Smooth muscle cell (in vitro differentiated cells): ENCODE data around the gene CYP4F12. TPM values are rescaled to one million over a fixed set of nuclear protein-coding genes. Genes with fewer than 3 reads are reported as not detected.

Experiments
- DNase-seq: peaks from one replicate; lab custom pipeline; 2025; ENCODE audit not compliant: unreplicated experiment; lab: John Stamatoyannopoulos, UW
- H2AFZ ChIP-seq: fragments of 200-600 bp; sonication (generic); 2 replicates; pipeline ENCODE4 v1.6.0; 2016; ENCODE audit warnings: antibody characterized with exemption, low read depth, mild to moderate bottlenecking
- H3F3A ChIP-seq: fragments of 200-600 bp; sonication (generic); 2 replicates; pipeline ENCODE4 v1.6.0; 2017; ENCODE audit warnings: antibody characterized with exemption, low read depth
- H3K27ac ChIP-seq: fragments of 200-600 bp; sonication (generic); 2 replicates; pipeline ENCODE4 v1.5.1; 2016; ENCODE audit warnings: low read depth, mild to moderate bottlenecking
- H3K27me3 ChIP-seq: fragments of 200-600 bp; sonication (generic); 2 replicates; pipeline ENCODE4 v1.6.1; 2016; ENCODE audit warnings: low read depth, mild to moderate bottlenecking
- H3K36me3 ChIP-seq: fragments of 200-600 bp; sonication (generic); 2 replicates; pipeline ENCODE4 v1.5.1; 2016; ENCODE audit warnings: low read depth
- H3K4me1 ChIP-seq: fragments of 200-600 bp; sonication (generic); 2 replicates; pipeline ENCODE4 v1.5.1; 2016; ENCODE audit warnings: low read depth
- H3K4me2 ChIP-seq: fragments of 200-600 bp; sonication (generic); 2 replicates; pipeline ENCODE4 v1.6.0; 2016; ENCODE audit warnings: mild to moderate bottlenecking
- H3K4me3 ChIP-seq: fragments of 200-600 bp; sonication (generic); 2 replicates; pipeline ENCODE4 v1.5.1; 2016; ENCODE audit warnings: mild to moderate bottlenecking
- H3K79me2 ChIP-seq: fragments of 200-600 bp; sonication (generic); 2 replicates; pipeline ENCODE4 v1.6.0; 2016; ENCODE audit warnings: low read depth, mild to moderate bottlenecking
- H3K9ac ChIP-seq: fragments of 200-600 bp; sonication (generic); 2 replicates; pipeline ENCODE4 v1.6.0; 2016; ENCODE audit warnings: low read depth
- H3K9me3 ChIP-seq: fragments of 200-600 bp; sonication (generic); replicated peaks from 2 replicates; pipeline ENCODE4 v1.5.1; 2016; ENCODE audit warnings: low read depth
- H4K20me1 ChIP-seq: fragments of 200-600 bp; sonication (generic); 2 replicates; pipeline ENCODE4 v1.6.0; 2016; ENCODE audit warnings: low read depth
- WGBS: methylation state at CpG from one replicate; pipeline ENCODE4 v1.1.7; 2016; ENCODE audit warnings: low lambda C conversion rate; 5-methylcytosine and 5-hydroxymethylcytosine counted together
- polyA plus RNA-seq: library from polyadenylated mRNA; unstranded; fragments of >200 nt; fragmentation: Nextera tagmentation; extraction: Ambion mirVana; gene quantifications from 2 replicates; pipeline ENCODE4 v1.2.1, GENCODE V29; 2016
- total RNA-seq: library from RNA; depleted of rRNA; stranded (reverse); fragments of >200 nt; gene quantifications from 2 replicates; pipeline ENCODE4 v1.2.3, GENCODE V29; 2014
- TF ChIP-seq, protein P1 (sequence below): fragments of 200-600 bp; sonication (generic); IDR thresholded peaks from 2 replicates; pipeline ENCODE4 v1.5.1; 2017; ENCODE audit warnings: borderline replicate concordance, mild to moderate bottlenecking, antibody characterized with exemption; ENCODE audit not compliant: insufficient read depth, poor library complexity, severe bottlenecking

Gene CYP4F12
- total and polyA plus RNA-seq, 2 experiments from 2014 or later, result not detected

DNA sequence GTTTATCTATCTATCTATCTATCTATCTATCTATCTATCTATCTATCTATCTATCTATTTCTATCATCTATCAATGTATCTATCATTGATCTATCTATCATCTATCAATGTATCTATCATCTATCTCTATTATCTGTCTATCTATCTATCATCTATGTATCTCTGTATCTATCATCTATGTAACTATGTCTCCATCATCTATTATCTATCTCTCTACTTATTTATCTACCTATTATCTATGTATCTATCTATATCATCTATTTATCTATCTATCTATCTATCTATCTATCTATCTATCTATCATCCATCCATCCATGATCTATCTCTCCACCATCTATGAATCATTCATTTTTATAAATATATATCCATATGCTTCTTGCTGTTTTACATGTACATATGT lies 16.4 kb upstream of the CYP4F12 start:
- Histone ChIP-seq H3K36me3 (no peaks in the 10 kb centered on the region), H3K79me2 (no peaks in the 10 kb centered on the region), H3K4me2 (no peak overlapping the region), H3K27ac (no peak overlapping the region), H4K20me1 (no peaks in the 10 kb centered on the region), H3K4me3 (no peak overlapping the region), H3K4me1 (no peaks in the 10 kb centered on the region), H2AFZ (no peak overlapping the region), H3K9ac (no peak overlapping the region), H3K27me3 (no peaks in the 10 kb centered on the region), H3F3A (no peaks in the 10 kb centered on the region), H3K9me3 (peaks cover 3% of the 10 kb centered on the region)
- TF ChIP-seq, protein P1, sequence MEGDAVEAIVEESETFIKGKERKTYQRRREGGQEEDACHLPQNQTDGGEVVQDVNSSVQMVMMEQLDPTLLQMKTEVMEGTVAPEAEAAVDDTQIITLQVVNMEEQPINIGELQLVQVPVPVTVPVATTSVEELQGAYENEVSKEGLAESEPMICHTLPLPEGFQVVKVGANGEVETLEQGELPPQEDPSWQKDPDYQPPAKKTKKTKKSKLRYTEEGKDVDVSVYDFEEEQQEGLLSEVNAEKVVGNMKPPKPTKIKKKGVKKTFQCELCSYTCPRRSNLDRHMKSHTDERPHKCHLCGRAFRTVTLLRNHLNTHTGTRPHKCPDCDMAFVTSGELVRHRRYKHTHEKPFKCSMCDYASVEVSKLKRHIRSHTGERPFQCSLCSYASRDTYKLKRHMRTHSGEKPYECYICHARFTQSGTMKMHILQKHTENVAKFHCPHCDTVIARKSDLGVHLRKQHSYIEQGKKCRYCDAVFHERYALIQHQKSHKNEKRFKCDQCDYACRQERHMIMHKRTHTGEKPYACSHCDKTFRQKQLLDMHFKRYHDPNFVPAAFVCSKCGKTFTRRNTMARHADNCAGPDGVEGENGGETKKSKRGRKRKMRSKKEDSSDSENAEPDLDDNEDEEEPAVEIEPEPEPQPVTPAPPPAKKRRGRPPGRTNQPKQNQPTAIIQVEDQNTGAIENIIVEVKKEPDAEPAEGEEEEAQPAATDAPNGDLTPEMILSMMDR, result no peak
- no peak for DNase-seq

DNA sequence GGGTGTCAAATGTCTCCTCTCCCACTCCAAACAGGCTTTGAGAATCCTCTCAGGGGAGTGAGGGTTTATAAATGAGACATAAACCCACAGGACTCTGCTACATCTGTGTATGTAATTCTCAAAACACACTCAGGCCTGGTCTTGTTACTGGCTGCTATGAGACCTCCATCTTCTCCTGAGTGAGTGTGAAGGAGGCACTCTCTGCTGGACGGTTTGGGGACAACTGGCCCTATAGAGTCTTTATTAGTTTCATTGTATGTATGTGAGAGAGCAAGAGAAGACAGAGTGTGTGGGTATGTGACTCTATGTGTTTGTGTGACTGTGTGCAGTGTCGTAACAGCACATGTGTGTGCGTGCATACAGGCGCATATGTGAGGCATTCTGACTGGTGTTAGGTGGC lies 9.6 kb upstream of the CYP4F12 start:
- TF ChIP-seq, protein P1, result no peak
- H2AFZ ChIP-seq, result no peak overlapping the region
- no peaks in the 10 kb centered on the region for H3K36me3 ChIP-seq
- no peaks in the 10 kb centered on the region for H3F3A ChIP-seq
- no peaks in the 10 kb centered on the region for H3K9me3 ChIP-seq
- 77% methylated on average over 4 of the region's 4 CpGs for WGBS
- no peak overlapping the region for H3K4me2 ChIP-seq
- DNase-seq, result no peak
- H4K20me1 ChIP-seq, result no peaks in the 10 kb centered on the region
- H3K9ac ChIP-seq, result no peak overlapping the region
- no peak overlapping the region for H3K27ac ChIP-seq
- no peaks in the 10 kb centered on the region for H3K4me1 ChIP-seq
- no peak overlapping the region for H3K4me3 ChIP-seq
- no peaks in the 10 kb centered on the region for H3K79me2 ChIP-seq
- H3K27me3 ChIP-seq, result no peaks in the 10 kb centered on the region

DNA sequence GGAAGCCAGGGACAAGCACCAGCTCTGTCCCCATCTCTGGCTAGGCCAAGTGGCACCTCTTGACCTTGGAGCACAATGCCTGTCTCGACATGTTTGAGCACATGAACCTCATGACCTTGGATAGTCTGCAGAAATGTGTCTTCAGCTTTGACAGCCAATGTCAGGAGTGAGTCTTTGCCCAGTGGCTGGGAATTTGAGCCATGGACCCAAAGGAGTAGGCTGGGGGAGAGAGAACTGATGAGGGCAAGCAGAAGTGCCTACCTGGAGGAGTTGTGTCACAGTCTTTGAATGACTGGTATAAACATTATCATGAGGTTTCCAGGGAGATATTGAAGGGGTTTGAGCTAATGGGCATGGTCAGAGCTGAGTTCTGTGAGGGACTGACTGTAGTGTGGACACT lies 6.7 kb upstream of the CYP4F12 start:
- H4K20me1 ChIP-seq, result no peaks in the 10 kb centered on the region
- no peak for DNase-seq
- H3F3A ChIP-seq, result no peaks in the 10 kb centered on the region
- no peak overlapping the region for H3K4me3 ChIP-seq
- H3K79me2 ChIP-seq, result no peaks in the 10 kb centered on the region
- TF ChIP-seq, protein P1, result no peak
- no peak overlapping the region for H3K27ac ChIP-seq
- H3K27me3 ChIP-seq, result no peaks in the 10 kb centered on the region
- H3K9me3 ChIP-seq, result peaks cover 4% of the 10 kb centered on the region
- H3K4me2 ChIP-seq, result no peak overlapping the region
- H3K4me1 ChIP-seq, result no peaks in the 10 kb centered on the region
- no peak overlapping the region for H2AFZ ChIP-seq
- H3K36me3 ChIP-seq, result no peaks in the 10 kb centered on the region
- WGBS, result 30% methylated on average over 1 of the region's 1 CpG
- no peak overlapping the region for H3K9ac ChIP-seq

DNA sequence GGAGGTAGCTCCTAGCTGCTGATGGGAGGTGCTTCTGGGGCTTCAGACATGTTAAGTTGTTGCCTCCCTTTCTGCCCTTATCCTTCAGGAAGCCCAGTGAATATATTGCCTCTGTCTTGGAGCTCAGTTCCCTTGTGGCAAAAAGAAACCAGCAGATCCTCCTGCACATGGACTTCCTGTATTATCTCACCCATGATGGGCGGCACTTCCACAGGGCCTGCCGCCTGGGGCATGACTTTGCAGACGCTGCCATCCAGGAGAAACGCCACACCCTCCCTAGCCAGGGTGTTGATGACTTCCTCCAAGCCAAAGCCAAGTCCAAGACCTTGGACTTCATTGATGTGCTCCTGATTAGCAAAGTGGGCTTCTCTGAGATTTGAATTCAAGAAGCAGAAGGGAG lies 6.0 kb upstream of the CYP4F12 start:
- no peak overlapping the region for H2AFZ ChIP-seq
- H3K36me3 ChIP-seq, result no peaks in the 10 kb centered on the region
- no peaks in the 10 kb centered on the region for H3K4me1 ChIP-seq
- H3K4me3 ChIP-seq, result no peak overlapping the region
- TF ChIP-seq, protein P1, result no peak
- no peaks in the 10 kb centered on the region for H3K79me2 ChIP-seq
- no peak overlapping the region for H3K27ac ChIP-seq
- peaks cover 4% of the 10 kb centered on the region for H3K9me3 ChIP-seq
- no peak for DNase-seq
- H3K4me2 ChIP-seq, result no peak overlapping the region
- 53% methylated on average over 4 of the region's 4 CpGs for WGBS
- no peaks in the 10 kb centered on the region for H3F3A ChIP-seq
- H4K20me1 ChIP-seq, result no peaks in the 10 kb centered on the region
- H3K9ac ChIP-seq, result no peak overlapping the region
- no peaks in the 10 kb centered on the region for H3K27me3 ChIP-seq
